C4-2B (cell line): ENCODE data around the gene LMCD1.

Experiments used
- H3K27ac ChIP-seq: fragments of 450-650 bp; 2 replicates; pipeline ENCODE4 v1.5.1; 2017
- CTCF ChIP-seq: fragments of 450-650 bp; conservative IDR thresholded peaks from 2 replicates; pipeline ENCODE4 v1.5.1; 2017; ENCODE audit warnings: mild to moderate bottlenecking
- ZFX ChIP-seq: fragments of 450-650 bp; IDR thresholded peaks from 2 replicates; pipeline ENCODE4 v1.6.1; 2017

The LMCD1 gene

GRCh38 chr3:8484409-8485140, 17.0 kb upstream of the LMCD1 start:
- no peak overlapping the region for H3K27ac ChIP-seq
- TF ChIP-seq ZFX (no peak), CTCF (no peak)

- H3K27ac ChIP-seq, result no peak overlapping the region
- no peak for TF ChIP-seq CTCF
- no peak for TF ChIP-seq ZFX
Observed at GRCh38 chr3:8485141-8485870, 16.3 kb upstream of the LMCD1 start.

- no peak overlapping the region for H3K27ac ChIP-seq
- TF ChIP-seq ZFX, result no peak
- no peak for TF ChIP-seq CTCF
Observed at GRCh38 chr3:8485943-8486342, 15.7 kb upstream of the LMCD1 start.

- no peak overlapping the region for H3K27ac ChIP-seq
- no peak for TF ChIP-seq CTCF
- no peak for TF ChIP-seq ZFX
Observed at GRCh38 chr3:8486434-8486833, 15.2 kb upstream of the LMCD1 start.

GRCh38 chr3:8486936-8487335, 14.7 kb upstream of the LMCD1 start:
- TF ChIP-seq CTCF (no peak), ZFX (no peak)
- no peak overlapping the region for H3K27ac ChIP-seq

GRCh38 chr3:8488411-8488810, 13.2 kb upstream of the LMCD1 start:
- no peak overlapping the region for H3K27ac ChIP-seq
- TF ChIP-seq ZFX, result no peak
- TF ChIP-seq CTCF, result no peak

GRCh38 chr3:8488877-8489276, 12.7 kb upstream of the LMCD1 start:
- TF ChIP-seq ZFX (no peak), CTCF (no peak)
- H3K27ac ChIP-seq, result no peak overlapping the region
